Heart left ventricle (tissue), 16 donors: ENCODE data around the gene COL23A1. TPM values are rescaled to one million over a fixed set of nuclear protein-coding genes. Genes with fewer than 3 reads are reported as not detected.

Experiments used
- ATAC-seq, 4 donors: fragments of 200-7000 bp; cut with Tn5 transposase; one replicate each; pipeline ENCODE4 v1.9.1; 2020 to 2022; ENCODE audit warnings: moderate library complexity in 4 of 4, mild to moderate bottlenecking in 3 of 4, moderate number of reproducible peaks in 1 of 4
- DNase-seq, 5 donors: peaks; one replicate each; pipeline ENCODE4 v3.0.0-alpha.2; 2020
- H3K27ac ChIP-seq, 12 donors: fragments of 200-600 bp; sonication (generic) in 4 of 12; one replicate each; pipeline versions ENCODE4 v1.5.0 to v1.8.0; 2016 to 2022; ENCODE audit warnings: mild to moderate bottlenecking in 2 of 12
- H3K27me3 ChIP-seq, 9 donors: fragments of 200-600 bp; sonication (generic) in 2 of 9; one replicate each; pipeline versions ENCODE4 v1.5.1 to v1.8.0; 2016 to 2022; ENCODE audit warnings: mild to moderate bottlenecking in 3 of 9
- H3K36me3 ChIP-seq, 9 donors: fragments of 200-600 bp; sonication (generic) in 2 of 9; one replicate each; pipeline versions ENCODE4 v1.5.0 to v1.8.0; 2018 to 2022; ENCODE audit warnings: mild to moderate bottlenecking in 2 of 9
- H3K4me1 ChIP-seq, 12 donors: fragments of 200-600 bp; sonication (generic) in 4 of 12; one replicate each; pipeline versions ENCODE4 v1.5.0 to v1.8.0; 2016 to 2022; ENCODE audit warnings: mild to moderate bottlenecking in 3 of 12
- H3K4me3 ChIP-seq, 12 donors: fragments of 200-600 bp; sonication (generic) in 4 of 12; one replicate each; pipeline versions ENCODE4 v1.5.0 to v1.8.0; 2017 to 2022; ENCODE audit warnings: mild to moderate bottlenecking in 9 of 12, moderate library complexity in 4 of 12
- H3K9me3 ChIP-seq, 12 donors: fragments of 200-600 bp; sonication (generic) in 4 of 12; one replicate each; pipeline versions ENCODE4 v1.5.0 to v1.8.0; 2016 to 2022; ENCODE audit warnings: mild to moderate bottlenecking in 1 of 12
- POLR2A ChIP-seq, 2 donors: fragments of 450-650 bp; IDR thresholded peaks; one replicate each; pipeline ENCODE4 v1.6.1; 2017; ENCODE audit warnings: antibody characterized with exemption in 2 of 2, mild to moderate bottlenecking in 2 of 2, moderate library complexity in 2 of 2
- WGBS, 4 donors: extraction: QIAGEN DNeasy Blood & Tissue Kit in 2 of 4; methylation state at CpG; one replicate each; pipeline versions ENCODE4 v1.1.5 to v1.1.7; 2013 to 2018; 5-methylcytosine and 5-hydroxymethylcytosine counted together
- intact Hi-C, 10 donors: fragments of 100-400 bp; cut with DNase I; formaldehyde crosslinking; loops; one replicate each; pipeline versions ENCODE4 v1.11.1 to v1.14.2; 2022
- polyA plus RNA-seq, 2 donors: library from polyadenylated mRNA; stranded (reverse); fragments of 200-250 nt; gene quantifications; one replicate each; pipeline ENCODE4 v1.2.3, GENCODE V29; 2013
- total RNA-seq, 9 donors: library from RNA; depleted of rRNA in 2 of 9; stranded (reverse); fragments of >200 nt in 2 of 9; fragmentation: NEBNext Ultra II Directional in 3 of 9; extraction: Animal tissue kit (Norgen Biotek cat#: 25700) in 3 of 9; gene quantifications; one replicate each; pipeline versions ENCODE4 v1.1.0 to v1.2.4, GENCODE V29; 2016 to 2023
- TF ChIP-seq, protein P1 (sequence below), 12 donors: fragments of 200-600 bp; sonication (generic) in 4 of 12; IDR thresholded peaks; one replicate each; pipeline versions ENCODE4 v1.5.0 to v1.8.0; 2018 to 2022; ENCODE audit warnings: antibody characterized with exemption in 12 of 12, mild to moderate bottlenecking in 5 of 12
- donor health status: ischemic (EF 13 %, LVEDD 7.1; RV severe dilation, severe dysfunction).
- donor health status: healthy with polysubstance abuse.
- donor health status: DM: no; HTN: yes; CAD: no.
- donor health status: DM: no; HTN: no; CAD: no.
- donor health status: ischemic (EF 25% LVEDD 6.9; RV normal size, moderate dysfunction).
- donor health status: ischemic (EF 25% LVEDD 5.7; RV mildly dilated, moderate dysfunction).
- donor health status: healthy.
- donor health status: DM: yes; HTN: yes; CAD: no.
- donor health status: ischemic (EF 35%, LVEDD 5.7; RV mildly dilated, moderate dysfunction).
- donor health status: nonischemic (EF 11% LVEDD 7.7; RV severe dilation, severe dysfunction).
- donor health status: DM: yes; HTN: yes; CAD: no.
- donor health status: PGD.
- donor health status: ischemic (EF 29% LVEDD 5.4; RV normal size, mild dysfunction).
- donor health status: nonischemic (EF 23%, LVEDD 6.1; RV moderate dilation, normal function).

COL23A1 gene
- total and polyA plus RNA-seq, 11 donors = 6.0 to 33.0 (median 18.8) TPM

DNA sequence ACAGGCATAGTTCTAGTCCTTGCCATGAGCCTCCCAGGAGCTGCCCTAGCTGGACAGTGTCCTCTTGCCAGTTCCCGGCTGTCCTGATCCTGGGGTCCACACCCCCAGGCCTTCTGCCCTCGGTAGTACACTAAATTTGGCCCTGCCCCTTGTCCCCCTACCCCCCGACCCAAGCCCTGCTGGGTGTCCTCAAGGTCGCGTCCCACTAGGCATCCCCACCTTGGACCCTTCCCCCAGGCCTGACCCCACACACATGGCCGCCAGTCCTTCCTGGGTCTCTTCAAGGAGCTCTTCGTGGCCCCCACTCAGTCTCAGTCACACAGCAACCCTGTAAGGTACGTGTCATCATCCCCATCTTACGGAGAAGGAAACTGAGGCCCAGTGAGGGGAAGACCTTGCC lies 317.6 kb downstream of the COL23A1 start:
- peaks cover 0 to 4% (median 0%) of the 10 kb centered on the region in 12 donors for H3K9me3 ChIP-seq
- 90 to 93% (median 92%) methylated on average over 5 to 9 of the region's 9 CpGs for WGBS, 4 donors
- ATAC-seq (no peak), DNase-seq (peak in 2 of 5 donors; percentile 17 to 56)
- H3K4me3 ChIP-seq = no peak overlapping the region
- no peak for TF ChIP-seq POLR2A (IDR thresholded peaks at IDR 0.05)
- TF ChIP-seq, protein P1, sequence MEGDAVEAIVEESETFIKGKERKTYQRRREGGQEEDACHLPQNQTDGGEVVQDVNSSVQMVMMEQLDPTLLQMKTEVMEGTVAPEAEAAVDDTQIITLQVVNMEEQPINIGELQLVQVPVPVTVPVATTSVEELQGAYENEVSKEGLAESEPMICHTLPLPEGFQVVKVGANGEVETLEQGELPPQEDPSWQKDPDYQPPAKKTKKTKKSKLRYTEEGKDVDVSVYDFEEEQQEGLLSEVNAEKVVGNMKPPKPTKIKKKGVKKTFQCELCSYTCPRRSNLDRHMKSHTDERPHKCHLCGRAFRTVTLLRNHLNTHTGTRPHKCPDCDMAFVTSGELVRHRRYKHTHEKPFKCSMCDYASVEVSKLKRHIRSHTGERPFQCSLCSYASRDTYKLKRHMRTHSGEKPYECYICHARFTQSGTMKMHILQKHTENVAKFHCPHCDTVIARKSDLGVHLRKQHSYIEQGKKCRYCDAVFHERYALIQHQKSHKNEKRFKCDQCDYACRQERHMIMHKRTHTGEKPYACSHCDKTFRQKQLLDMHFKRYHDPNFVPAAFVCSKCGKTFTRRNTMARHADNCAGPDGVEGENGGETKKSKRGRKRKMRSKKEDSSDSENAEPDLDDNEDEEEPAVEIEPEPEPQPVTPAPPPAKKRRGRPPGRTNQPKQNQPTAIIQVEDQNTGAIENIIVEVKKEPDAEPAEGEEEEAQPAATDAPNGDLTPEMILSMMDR (IDR thresholded peaks at IDR 0.05) = no peak
- intact Hi-C loops = loop anchor here in 2 of 10 donors (10.0 kb wide), 1 partner anchor 572 kb away; no protein-coding TSS in a partner anchor
- H3K27ac ChIP-seq = no peak overlapping the region
- H3K36me3 ChIP-seq = no peaks in the 10 kb centered on the region
- H3K27me3 ChIP-seq = no peaks in the 10 kb centered on the region
- H3K4me1 ChIP-seq = peaks cover 0 to 7% (median under 1%) of the 10 kb centered on the region in 12 donors

DNA sequence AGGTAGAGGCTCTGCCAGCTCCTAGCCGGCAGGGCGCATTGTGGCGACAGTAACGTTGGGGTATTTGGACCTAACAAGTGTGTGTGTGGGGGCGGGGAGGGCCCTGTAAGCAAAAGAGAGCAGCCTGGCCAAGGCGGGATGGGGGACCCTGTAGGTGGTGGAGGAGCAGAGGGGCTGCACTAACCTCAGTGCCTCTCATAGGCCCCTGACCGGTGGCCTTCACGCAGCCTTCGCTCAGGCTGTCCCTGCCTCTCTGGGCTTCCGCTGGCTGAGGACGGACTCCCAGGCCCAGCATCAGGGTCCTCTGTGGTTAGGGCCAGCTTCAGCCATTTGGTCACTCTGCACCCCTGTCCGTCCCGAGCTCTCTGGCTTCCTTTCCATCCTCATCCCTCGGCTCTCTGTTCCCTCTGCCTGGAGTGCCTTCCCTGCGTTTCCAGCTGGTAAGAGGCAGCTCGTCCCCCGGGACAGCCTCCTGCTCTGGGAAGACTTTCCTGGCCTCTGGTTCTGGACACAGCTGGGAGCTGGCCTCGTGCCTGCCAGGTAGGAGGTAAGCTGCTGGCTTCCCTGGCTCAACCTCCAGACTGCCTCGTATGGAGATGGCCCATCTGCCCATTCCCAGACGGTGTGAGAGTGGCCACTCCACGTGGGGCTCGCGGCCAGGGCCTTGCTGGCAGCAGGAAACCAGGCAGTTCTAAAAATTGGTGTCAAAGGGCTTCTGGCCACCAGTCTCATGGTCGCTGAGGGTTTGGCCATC lies 318.3 kb downstream of the COL23A1 start:
- no peak overlapping the region for H3K27ac ChIP-seq
- H3K4me3 ChIP-seq = no peak overlapping the region
- H3K9me3 ChIP-seq = peaks cover 0 to 4% (median 0%) of the 10 kb centered on the region in 12 donors
- TF ChIP-seq, protein P1 (IDR thresholded peaks at IDR 0.05) = no peak
- no peak for TF ChIP-seq POLR2A (IDR thresholded peaks at IDR 0.05)
- DNase-seq (peak in 2 of 5 donors; percentile 14 to 50), ATAC-seq (no peak)
- H3K27me3 ChIP-seq = no peaks in the 10 kb centered on the region
- intact Hi-C loops = loop anchor here in 2 of 10 donors (10.0 kb wide), 1 partner anchor 573 kb away; no protein-coding TSS in a partner anchor
- peaks cover 0 to 14% (median 2%) of the 10 kb centered on the region in 12 donors for H3K4me1 ChIP-seq
- WGBS, 4 donors = 73 to 85% (median 79%) methylated on average over 21 to 24 of the region's 24 CpGs
- no peaks in the 10 kb centered on the region for H3K36me3 ChIP-seq

DNA sequence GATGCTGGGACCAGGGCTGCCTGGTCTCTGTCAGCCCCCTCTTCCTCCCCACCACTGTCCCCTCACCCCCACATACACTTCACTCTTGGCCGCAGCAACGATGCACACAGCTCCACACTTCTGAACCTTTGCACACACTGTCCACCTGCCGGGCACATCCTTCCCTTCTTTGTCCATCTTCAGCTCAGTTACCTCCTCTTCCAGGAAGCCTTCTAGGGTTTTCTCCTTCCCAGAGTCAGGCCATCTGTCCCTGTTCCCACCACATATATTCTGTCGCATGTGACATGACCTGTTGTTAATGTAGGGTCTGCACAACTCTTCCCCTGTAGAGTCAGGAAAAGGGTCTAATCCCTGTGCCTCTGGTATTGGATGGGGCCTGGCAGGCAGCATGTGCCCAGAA lies 319.0 kb downstream of the COL23A1 start:
- intact Hi-C loops = loop anchor here in 2 of 10 donors (10.0 kb wide), 1 partner anchor 574 kb away; no protein-coding TSS in a partner anchor
- 85 to 94% (median 88%) methylated on average over 4 of the region's 4 CpGs for WGBS, 4 donors

DNA sequence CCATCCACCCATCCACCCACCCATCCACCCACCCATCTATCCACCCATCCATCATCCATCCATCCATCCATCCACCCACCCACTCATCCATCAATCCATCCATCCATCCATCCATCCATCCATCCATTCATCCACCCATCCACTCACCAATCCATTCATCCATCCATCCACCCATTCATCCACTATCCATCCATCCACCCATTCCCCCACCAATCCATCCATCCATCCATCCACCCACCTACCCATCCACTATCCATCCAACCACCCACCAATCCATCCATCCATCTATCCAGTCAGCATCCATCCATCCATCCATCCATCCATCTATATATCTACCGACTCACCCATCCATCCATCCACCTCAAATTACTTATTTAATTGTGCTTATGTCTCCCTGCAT lies 320.7 kb downstream of the COL23A1 start:
- no peak overlapping the region for H3K4me3 ChIP-seq
- no peak for TF ChIP-seq POLR2A (IDR thresholded peaks at IDR 0.05)
- TF ChIP-seq, protein P1 (IDR thresholded peaks at IDR 0.05) = no peak
- no peak overlapping the region for H3K27ac ChIP-seq
- DNase-seq (no peak), ATAC-seq (no peak)
- H3K27me3 ChIP-seq = no peaks in the 10 kb centered on the region
- H3K4me1 ChIP-seq = peaks cover 0 to 21% (median 4%) of the 10 kb centered on the region in 12 donors
- no peaks in the 10 kb centered on the region for H3K9me3 ChIP-seq
- H3K36me3 ChIP-seq = no peaks in the 10 kb centered on the region
- intact Hi-C loops = no loop called here
- 92 to 96% (median 95%) methylated on average over 1 of the region's 1 CpG for WGBS, 4 donors

More for the DNA sequence above, 319.0 kb downstream of the COL23A1 start:
- H3K27me3 ChIP-seq = no peaks in the 10 kb centered on the region
- H3K9me3 ChIP-seq = peaks cover 0 to 4% (median 0%) of the 10 kb centered on the region in 12 donors
- no peak overlapping the region for H3K4me3 ChIP-seq
- ATAC-seq = no peak
- H3K36me3 ChIP-seq = no peaks in the 10 kb centered on the region
- no peak overlapping the region for H3K27ac ChIP-seq
- DNase-seq = peak in 2 of 5 donors; percentile 4 to 34
- peaks cover 0 to 21% (median 4%) of the 10 kb centered on the region in 12 donors for H3K4me1 ChIP-seq
- no peak for TF ChIP-seq POLR2A (IDR thresholded peaks at IDR 0.05)
- TF ChIP-seq, protein P1 (IDR thresholded peaks at IDR 0.05) = no peak
